ENCODE measurements around the gene DTNBP1. TPM values are rescaled to one million over a fixed set of nuclear protein-coding genes. Genes with fewer than 3 reads are reported as not detected.
A peak's percentile ranks its signal among the peaks of the same experiment; 100 is the strongest.
"Not testable (repeated sequence)": the region's sequence is repeated elsewhere in the genome, so short reads cannot be mapped to it uniquely, and the experiment has no call there.

The DTNBP1 gene
- total RNA-seq, 1 experiment from 2014 or later: 6.2 TPM

- Histone ChIP-seq H3K9me3 (replicated peaks) (no peaks in the 10 kb centered on the region), H3K27me3 (no peaks in the 10 kb centered on the region), H3K27ac (no peak overlapping the region), H3K36me3 (no peaks in the 10 kb centered on the region), H3K4me1 (peaks cover 14% of the 10 kb centered on the region), H3K4me3 (no peak overlapping the region)
- DNase-seq: no peak
Measured at GRCh38 chr6:15555101-15556038, 107.5 kb downstream of the DTNBP1 start.

GRCh38 chr6:15554728-15555100 lies 108.1 kb downstream of the DTNBP1 start:
- peaks cover 15% of the 10 kb centered on the region for H3K4me1 ChIP-seq
- no peaks in the 10 kb centered on the region for H3K27me3 ChIP-seq
- no peak for DNase-seq
- H3K36me3 ChIP-seq: no peaks in the 10 kb centered on the region
- no peak overlapping the region for H3K27ac ChIP-seq
- H3K9me3 ChIP-seq (replicated peaks): no peaks in the 10 kb centered on the region
- H3K4me3 ChIP-seq: no peak overlapping the region

GRCh38 chr6:15553736-15554294 lies 109.0 kb downstream of the DTNBP1 start:
- H3K27me3 ChIP-seq: no peaks in the 10 kb centered on the region
- H3K4me1 ChIP-seq: peaks cover 15% of the 10 kb centered on the region
- no peaks in the 10 kb centered on the region for H3K36me3 ChIP-seq
- no peak for DNase-seq
- no peak overlapping the region for H3K4me3 ChIP-seq
- H3K9me3 ChIP-seq (replicated peaks): no peaks in the 10 kb centered on the region
- H3K27ac ChIP-seq: no peak overlapping the region

GRCh38 chr6:15553031-15553430 lies 109.8 kb downstream of the DTNBP1 start:
- no peak for DNase-seq
- Histone ChIP-seq H3K27me3 (no peaks in the 10 kb centered on the region), H3K4me3 (no peak overlapping the region)

GRCh38 chr6:15551798-15552197 lies 111.0 kb downstream of the DTNBP1 start:
- Histone ChIP-seq H3K4me1 (peaks cover 30% of the 10 kb centered on the region), H3K27me3 (no peaks in the 10 kb centered on the region), H3K27ac (no peak overlapping the region), H3K9me3 (replicated peaks) (no peaks in the 10 kb centered on the region), H3K4me3 (no peak overlapping the region), H3K36me3 (no peaks in the 10 kb centered on the region)
- peak; percentile 55 to 69 for DNase-seq

More at GRCh38 chr6:15553031-15553430, 109.8 kb downstream of the DTNBP1 start:
- Histone ChIP-seq H3K4me1 (peaks cover 20% of the 10 kb centered on the region), H3K9me3 (replicated peaks) (no peaks in the 10 kb centered on the region), H3K27ac (no peak overlapping the region), H3K36me3 (no peaks in the 10 kb centered on the region)

- no peaks in the 10 kb centered on the region for H3K9me3 ChIP-seq (replicated peaks)
- no peak overlapping the region for H3K4me3 ChIP-seq
- no peak for DNase-seq
- H3K36me3 ChIP-seq: no peaks in the 10 kb centered on the region
- H3K27me3 ChIP-seq: no peaks in the 10 kb centered on the region
- H3K27ac ChIP-seq: no peak overlapping the region
- H3K4me1 ChIP-seq: peaks cover 31% of the 10 kb centered on the region
Measured at GRCh38 chr6:15551262-15551661, 111.6 kb downstream of the DTNBP1 start.

- H3K4me1 ChIP-seq: peaks cover 31% of the 10 kb centered on the region
- DNase-seq: no peak
- no peaks in the 10 kb centered on the region for H3K9me3 ChIP-seq (replicated peaks)
- H3K27ac ChIP-seq: no peak overlapping the region
- no peaks in the 10 kb centered on the region for H3K27me3 ChIP-seq
- H3K4me3 ChIP-seq: no peak overlapping the region
- H3K36me3 ChIP-seq: no peaks in the 10 kb centered on the region
Measured at GRCh38 chr6:15550546-15551123, 112.2 kb downstream of the DTNBP1 start.

GRCh38 chr6:15549371-15549770 lies 113.5 kb downstream of the DTNBP1 start:
- Histone ChIP-seq H3K27ac (no peak overlapping the region), H3K27me3 (no peaks in the 10 kb centered on the region), H3K36me3 (no peaks in the 10 kb centered on the region), H3K9me3 (replicated peaks) (no peaks in the 10 kb centered on the region), H3K4me3 (no peak overlapping the region), H3K4me1 (peaks cover 31% of the 10 kb centered on the region)
- peak in 1 of 2 experiments; percentile 13 for DNase-seq

- Histone ChIP-seq H3K9me3 (replicated peaks) (no peaks in the 10 kb centered on the region), H3K36me3 (no peaks in the 10 kb centered on the region), H3K4me3 (no peak overlapping the region), H3K27ac (peak overlapping the region; percentile 67), H3K27me3 (no peaks in the 10 kb centered on the region), H3K4me1 (peaks cover 31% of the 10 kb centered on the region)
- peak; percentile 37 to 70 for DNase-seq
Measured at GRCh38 chr6:15547400-15547799, 115.4 kb downstream of the DTNBP1 start.

GRCh38 chr6:15546591-15546990 lies 116.2 kb downstream of the DTNBP1 start:
- Histone ChIP-seq H3K9me3 (replicated peaks) (no peaks in the 10 kb centered on the region), H3K4me1 (peaks cover 26% of the 10 kb centered on the region), H3K27me3 (no peaks in the 10 kb centered on the region), H3K4me3 (no peak overlapping the region), H3K27ac (peak overlapping the region; percentile 67; the same call in 1 of the 2 replicates), H3K36me3 (no peaks in the 10 kb centered on the region)
- DNase-seq: no peak

- Histone ChIP-seq H3K27ac (no peak overlapping the region), H3K27me3 (no peaks in the 10 kb centered on the region), H3K9me3 (replicated peaks) (no peaks in the 10 kb centered on the region), H3K36me3 (no peaks in the 10 kb centered on the region), H3K4me1 (peaks cover 16% of the 10 kb centered on the region), H3K4me3 (no peak overlapping the region)
- DNase-seq: no peak
Measured at GRCh38 chr6:15544321-15544900, 118.4 kb downstream of the DTNBP1 start.

GRCh38 chr6:15543332-15543917 lies 119.4 kb downstream of the DTNBP1 start:
- DNase-seq: not testable (repeated sequence)

GRCh38 chr6:15539722-15540270 lies 123.0 kb downstream of the DTNBP1 start:
- Histone ChIP-seq H3K27me3 (no peaks in the 10 kb centered on the region), H3K27ac (no peak overlapping the region), H3K36me3 (no peaks in the 10 kb centered on the region), H3K4me1 (no peaks in the 10 kb centered on the region), H3K4me3 (no peak overlapping the region), H3K9me3 (replicated peaks) (no peaks in the 10 kb centered on the region)
- DNase-seq: no peak

More at GRCh38 chr6:15543332-15543917, 119.4 kb downstream of the DTNBP1 start:
- H3K4me1 ChIP-seq: peaks cover 14% of the 10 kb centered on the region
- not testable (repeated sequence) for H3K27ac ChIP-seq; H3K36me3 ChIP-seq; H3K27me3 ChIP-seq; H3K9me3 ChIP-seq (replicated peaks); H3K4me3 ChIP-seq

- Histone ChIP-seq H3K36me3 (no peaks in the 10 kb centered on the region), H3K4me3 (no peak overlapping the region), H3K27me3 (no peaks in the 10 kb centered on the region), H3K9me3 (replicated peaks) (no peaks in the 10 kb centered on the region), H3K4me1 (no peaks in the 10 kb centered on the region), H3K27ac (no peak overlapping the region)
- DNase-seq: no peak
Measured at GRCh38 chr6:15538766-15539495, 123.9 kb downstream of the DTNBP1 start.

Measured in SJCRH30 (cell line).